K562 (cell line): ENCODE data around the gene UQCC2. TPM values are rescaled to one million over a fixed set of nuclear protein-coding genes. Genes with fewer than 3 reads are reported as not detected.

Experiments
- ATAC-seq: fragments of 200-7000 bp; cut with Tn5 transposase; 3 replicates; pipeline ENCODE4 v1.9.1; 2020; ENCODE audit warnings: moderate library complexity
- BruUV-seq: library from RNA; stranded (reverse); fragments of 400-500 nt; replicated peaks from 2 replicates; lab custom pipeline; 2021; lab: Mats Ljungman, UMichigan
- CTCF ChIA-PET: fragments of 300-600 bp; formaldehyde crosslinking; extraction: SDS; loops from one replicate; lab custom pipeline; 2021; ENCODE audit warnings: low intra/inter-chr PET ratio; lab: Yijun Ruan, JAX
- POLR2A ChIA-PET: fragments of 300-600, 350-650 bp; sonication (Branson Sonifier 250); formaldehyde crosslinking; extraction: SDS; loops from one replicate; lab custom pipeline; 2021; ENCODE audit warnings: antibody characterized with exemption, inconsistent platforms; lab: Yijun Ruan, JAX
- DNase-seq, 4 experiments: peaks; one replicate each; pipeline versions ENCODE4 v3.0.0 to v3.0.0-alpha.2; 2011 to 2018; ENCODE audit warnings: low spot score in 3 of 4, mixed read lengths in 3 of 4; ENCODE audit errors: extremely low read depth in 1 of 4
- FAIRE-seq: peaks from 2 replicates; lab custom pipeline; 2011; peaks lifted over from hg19 to GRCh38; lab: Jason Lieb, UNC
- H2AFZ ChIP-seq: 2 replicates; pipeline ENCODE4 v1.6.0; 2011; ENCODE audit warnings: low read depth, low read length, control low read depth, inconsistent platforms
- H3K27ac ChIP-seq: fragments of 200-600 bp; 3 replicates; pipeline ENCODE4 v1.8.0; 2011; ENCODE audit warnings: low read depth, mild to moderate bottlenecking, control low read depth, inconsistent platforms, low read length, moderate library complexity, mixed read lengths; ENCODE audit errors: extremely low read depth
- H3K27me3 ChIP-seq, 2 experiments: fragments of 300-600 bp in 1 of 2; 2 replicates in 1 of 2; 3 replicates in 1 of 2; pipeline versions ENCODE4 v1.6.0 to v1.8.0; 2011; ENCODE audit warnings: inconsistent platforms in 2 of 2, low read length in 2 of 2, mild to moderate bottlenecking in 1 of 2, mixed read lengths in 1 of 2, moderate library complexity in 1 of 2; ENCODE audit not compliant: control insufficient read depth in 2 of 2, insufficient read depth in 2 of 2
- H3K36me3 ChIP-seq: fragments of 300-600 bp; 3 replicates; pipeline ENCODE4 v1.8.0; 2011; ENCODE audit warnings: mild to moderate bottlenecking, low read length, inconsistent platforms; ENCODE audit not compliant: control insufficient read depth, insufficient read depth
- H3K4me1 ChIP-seq, 2 experiments: fragments of 200-600 bp in 1 of 2; replicated peaks in 1 of 2; 2 replicates in 1 of 2; 3 replicates in 1 of 2; pipeline versions ENCODE4 v1.5.1 to v1.8.0; 2011; ENCODE audit warnings: inconsistent platforms in 2 of 2, low read length in 2 of 2, mild to moderate bottlenecking in 1 of 2, mixed read lengths in 1 of 2, moderate library complexity in 1 of 2; ENCODE audit not compliant: control insufficient read depth in 2 of 2, insufficient read depth in 2 of 2
- H3K4me2 ChIP-seq: 2 replicates; pipeline ENCODE4 v1.6.1; 2011; ENCODE audit warnings: low read length, control low read depth, inconsistent platforms, mixed read lengths; ENCODE audit not compliant: insufficient read depth
- H3K4me3 ChIP-seq: fragments of 200-600 bp; sonication (generic), shearing (Covaris generic); 2 replicates; pipeline ENCODE4 v1.5.1; 2016; ENCODE audit warnings: control low read depth, inconsistent platforms
- H3K79me2 ChIP-seq: fragments of 200-600 bp; 3 replicates; pipeline ENCODE4 v1.8.0; 2011; ENCODE audit warnings: low read length, inconsistent platforms; ENCODE audit not compliant: control insufficient read depth, insufficient read depth
- H3K9ac ChIP-seq, 2 experiments: 2 replicates each; pipeline versions ENCODE4 v1.6.0 to v1.6.1; 2011; ENCODE audit warnings: low read depth in 2 of 2, low read length in 2 of 2, control low read depth in 1 of 2, inconsistent platforms in 1 of 2, mild to moderate bottlenecking in 1 of 2, mixed read lengths in 1 of 2; ENCODE audit not compliant: insufficient read depth in 1 of 2
- H3K9me1 ChIP-seq: one replicate; pipeline ENCODE4 v1.6.0; 2011; ENCODE audit warnings: inconsistent platforms, mild to moderate bottlenecking, low read length, moderate library complexity; ENCODE audit not compliant: control insufficient read depth, insufficient read depth
- H3K9me3 ChIP-seq: replicated peaks from 2 replicates; pipeline ENCODE4 v1.5.1; 2011; ENCODE audit warnings: low read depth, low read length, inconsistent platforms; ENCODE audit not compliant: control insufficient read depth, insufficient read depth
- H4K20me1 ChIP-seq: replicated peaks from 2 replicates; pipeline ENCODE4 v1.6.1; 2011; ENCODE audit warnings: low read length, inconsistent platforms, mixed read lengths; ENCODE audit not compliant: control insufficient read depth, insufficient read depth
- ARID2 ChIP-seq: fragments of 450-650 bp; IDR thresholded peaks from 2 replicates; pipeline ENCODE4 v1.6.1; 2017; ENCODE audit warnings: antibody characterized with exemption, mild to moderate bottlenecking
- FOXM1 ChIP-seq, 2 experiments: fragments of 450-650 bp in 1 of 2; sonication (generic) in 1 of 2; formaldehyde crosslinking in 1 of 2; IDR thresholded peaks; 2 replicates each; pipeline versions ENCODE4 v1.6.1 to v1.9.0; 2017 to 2022; ENCODE audit warnings: low read depth in 2 of 2, mild to moderate bottlenecking in 2 of 2, missing genetic modification reagents in 1 of 2, moderate library complexity in 1 of 2
- HSF4 ChIP-seq: fragments of 250-450 bp; sonication (Bioruptor Pico); IDR thresholded peaks from 2 replicates; pipeline ENCODE4 v2.1.2; 2022; ENCODE audit warnings: mild to moderate bottlenecking, moderate library complexity, borderline replicate concordance
- NRF1 ChIP-seq, 2 experiments: fragments of 450-650 bp; IDR thresholded peaks in 1 of 2; conservative IDR thresholded peaks in 1 of 2; 2 replicates each; pipeline ENCODE4 v1.6.1; 2014; ENCODE audit warnings: mild to moderate bottlenecking in 2 of 2
- POLR2G ChIP-seq: fragments of 200-400 bp; formaldehyde crosslinking; IDR thresholded peaks from 2 replicates; pipeline ENCODE4 v1.6.1; 2017; ENCODE audit warnings: low read depth, mild to moderate bottlenecking, antibody characterized with exemption, low read length, moderate library complexity
- PPARD ChIP-seq: fragments of 250-450 bp; sonication (Bioruptor Pico); IDR thresholded peaks from 2 replicates; pipeline ENCODE4 v1.8.0; 2022; ENCODE audit warnings: inconsistent platforms, mild to moderate bottlenecking, moderate library complexity
- SMAD2 ChIP-seq: fragments of 150-350 bp; IDR thresholded peaks from 2 replicates; pipeline ENCODE4 v1.6.1; 2014; ENCODE audit warnings: low read depth, mild to moderate bottlenecking, low read length
- SNRNP70 ChIP-seq: fragments of 200-400 bp; formaldehyde crosslinking; optimal IDR thresholded peaks from 2 replicates; pipeline ENCODE3; 2017; ENCODE audit warnings: low read depth, low read length
- TAF7 ChIP-seq: fragments of 450-650 bp; IDR thresholded peaks from 2 replicates; pipeline ENCODE4 v1.6.1; 2016; ENCODE audit warnings: missing genetic modification characterization, missing compliant biosample characterization
- TCFL5 ChIP-seq: fragments of 250-450 bp; sonication (Bioruptor Pico); conservative IDR thresholded peaks from 2 replicates; pipeline ENCODE4 v1.6.1; 2021; ENCODE audit warnings: mild to moderate bottlenecking, moderate library complexity, matching md5 sums
- ZFP36 ChIP-seq: fragments of 150-350 bp; IDR thresholded peaks from 2 replicates; pipeline ENCODE4 v1.6.1; 2018; ENCODE audit warnings: low read length, low read depth; ENCODE audit not compliant: partially characterized antibody
- ZNF23 ChIP-seq: fragments of 250-450 bp; sonication (Bioruptor Pico); IDR thresholded peaks from 2 replicates; pipeline ENCODE4 v1.4.0; 2020; ENCODE audit warnings: mild to moderate bottlenecking
- WGBS: fragments of 100-300 bp; shearing (Covaris generic); methylation state at CpG from one replicate; pipeline ENCODE4 v1.1.6; 2016; ENCODE audit warnings: low coverage, mixed read lengths; ENCODE audit not compliant: insufficient coverage; ENCODE audit errors: missing lambda C conversion rate; 5-methylcytosine and 5-hydroxymethylcytosine counted together
- in situ Hi-C: fragments of 300-500 bp; cut with MboI; formaldehyde crosslinking; loops from 4 replicates; pipeline ENCODE4 v1.15.0; 2018; ENCODE audit warnings: inconsistent platforms, mixed read lengths
- intact Hi-C: fragments of 100-400 bp; cut with micrococcal nuclease; formaldehyde crosslinking; loops from 2 replicates; pipeline ENCODE4 v1.14.2; 2022
- polyA plus RNA-seq, 8 experiments: library from polyadenylated mRNA; depleted of rRNA in 4 of 8; stranded (reverse) in 5 of 8; unstranded in 3 of 8; fragments of >200 nt; fragmentation: Nextera tagmentation in 2 of 8; fragmentation: Illumina TruSeq in 1 of 8; extraction: Ambion mirVana in 2 of 8; extraction: Trizol in 1 of 8; gene quantifications; 2 replicates each; pipeline versions ENCODE4 v1.2.1 to v1.2.3, GENCODE V29; 2011 to 2014; ENCODE audit warnings: inconsistent platforms in 1 of 8, missing spikeins in 1 of 8
- total RNA-seq, 7 experiments: library from RNA; depleted of rRNA in 6 of 7; stranded (reverse); fragments of >200 nt in 6 of 7; fragmentation: Illumina TruSeq in 2 of 7; extraction: Trizol in 2 of 7; gene quantifications; 2 replicates each; pipeline versions ENCODE4 v1.2.1 to v1.2.3, GENCODE V29; 2011 to 2021; ENCODE audit warnings: low replicate concordance in 1 of 7
- TF ChIP-seq, protein P1 (sequence below): fragments of 150-350 bp; IDR thresholded peaks from 2 replicates; pipeline ENCODE4 v1.6.1; 2014; ENCODE audit warnings: low read depth, mild to moderate bottlenecking, low read length, borderline replicate concordance

UQCC2 gene
- total and polyA plus RNA-seq, 9 of the 15 experiments (the other 6 are each of a cell fraction or from before 2014, with no cell fraction given): 58.5 to 927 (median 158) TPM

DNA sequence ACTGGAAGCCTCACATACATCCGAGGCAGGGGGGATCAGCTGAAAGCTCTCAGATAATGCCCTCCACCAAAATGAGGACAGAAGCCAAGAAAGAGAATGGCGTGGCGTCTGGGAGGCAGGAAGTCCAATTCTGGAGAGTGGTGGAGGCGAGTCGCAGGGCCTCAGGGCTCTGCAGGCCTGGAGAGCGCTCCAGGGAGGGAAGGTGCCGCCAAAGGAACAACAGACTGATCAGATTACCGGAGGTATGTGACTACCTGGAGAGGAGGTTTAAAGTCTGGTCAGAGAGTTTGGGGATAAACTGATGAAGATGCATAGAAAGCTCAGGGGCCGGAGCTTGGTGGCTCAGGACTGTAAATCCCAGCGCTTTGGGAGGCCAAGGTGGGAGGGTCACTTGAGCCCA lies 46.4 kb upstream of the UQCC2 start:
- Histone ChIP-seq H3K4me1 (peaks cover 0 to 19% of the 10 kb centered on the region in 2 experiments; a peak in 2 of 5 replicates), H3K9me1 (no peaks in the 10 kb centered on the region), H3K9me3 (no peaks in the 10 kb centered on the region), H3K4me2 (no peak overlapping the region), H4K20me1 (0 out of 2 replicates have a peak, but pooled peaks cover 6% of the 10 kb centered on the region), H3K4me3 (no peak overlapping the region), H3K27ac (no peak overlapping the region), H3K9ac (no peak overlapping the region), H3K27me3 (peaks cover 37 to 57% of the 10 kb centered on the region in 2 experiments), H3K79me2 (no peaks in the 10 kb centered on the region), H3K36me3 (no peaks in the 10 kb centered on the region), H2AFZ (no peak overlapping the region)
- in situ Hi-C loops: no loop called here
- BruUV-seq: no TSS peak
- ChIA-PET POLR2A (interaction anchor here (1.1 kb wide), 1 partner anchor 47 kb away, joined by 3 read pairs; the partner anchor contains the start of gene UQCC2), CTCF (no interaction called here)
- TF ChIP-seq HSF4: no peak
- TF ChIP-seq PPARD (CRISPR knock-in tag): no peak
- no peak for TF ChIP-seq SMAD2
- TF ChIP-seq TAF7 (tag): no peak
- ATAC-seq (no peak), FAIRE-seq (no peak), DNase-seq (no peak)
- 1% methylated on average over 10 of the region's 10 CpGs for WGBS
- intact Hi-C loops: no loop called here

DNA sequence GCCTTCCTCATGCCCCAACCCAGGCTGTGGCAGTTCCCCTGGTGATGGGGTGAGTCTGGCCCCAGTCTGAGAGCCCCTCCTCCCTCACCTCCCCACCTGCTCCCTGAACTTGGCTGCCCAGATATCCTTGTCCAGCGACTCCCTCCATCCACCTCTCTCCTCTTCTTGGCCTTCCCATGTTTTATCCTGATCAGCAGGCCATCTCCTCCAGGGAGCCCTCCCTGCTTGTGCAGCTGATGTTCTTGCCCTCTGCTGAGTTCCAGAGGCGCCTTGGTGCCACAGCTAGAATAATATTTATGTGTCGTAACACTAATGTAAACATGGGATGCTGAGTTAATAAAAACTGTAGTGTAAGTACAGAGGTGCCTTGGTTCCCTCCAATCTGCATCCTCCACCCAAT lies 45.6 kb upstream of the UQCC2 start:
- Histone ChIP-seq H3K9me3 (no peaks in the 10 kb centered on the region), H3K36me3 (no peaks in the 10 kb centered on the region), H3K79me2 (no peaks in the 10 kb centered on the region), H2AFZ (no peak overlapping the region), H3K27me3 (peaks cover 37 to 57% of the 10 kb centered on the region in 2 experiments), H3K27ac (no peak overlapping the region), H3K9me1 (no peaks in the 10 kb centered on the region), H3K4me2 (no peak overlapping the region), H3K4me1 (peaks cover 0 to 14% of the 10 kb centered on the region in 2 experiments; a peak in 2 of 5 replicates), H3K4me3 (no peak overlapping the region), H4K20me1 (0 out of 2 replicates have a peak, but pooled peaks cover 3% of the 10 kb centered on the region), H3K9ac (no peak overlapping the region)
- no TSS peak for BruUV-seq
- DNase-seq (no peak), FAIRE-seq (no peak), ATAC-seq (no peak)
- CTCF ChIA-PET: no interaction called here
- TF ChIP-seq ZNF23 (CRISPR knock-in tag) (no peak), FOXM1 (IDR thresholded peaks at IDR 0.05; ENCODE audit: low read depth) (no peak), FOXM1 (CRISPR knock-in tag; IDR thresholded peaks at IDR 0.05; ENCODE audit: low read depth) (no peak), TCFL5 (CRISPR knock-in tag) (no peak), ZFP36 (peak; percentile 85), SNRNP70 (no peak), NRF1 (conservative IDR thresholded peaks at IDR 0.05 in 1 of 2, IDR thresholded peaks at IDR 0.05 in 1 of 2) (no peak), POLR2G (no peak), ARID2 (no peak)
- TF ChIP-seq, protein P1, sequence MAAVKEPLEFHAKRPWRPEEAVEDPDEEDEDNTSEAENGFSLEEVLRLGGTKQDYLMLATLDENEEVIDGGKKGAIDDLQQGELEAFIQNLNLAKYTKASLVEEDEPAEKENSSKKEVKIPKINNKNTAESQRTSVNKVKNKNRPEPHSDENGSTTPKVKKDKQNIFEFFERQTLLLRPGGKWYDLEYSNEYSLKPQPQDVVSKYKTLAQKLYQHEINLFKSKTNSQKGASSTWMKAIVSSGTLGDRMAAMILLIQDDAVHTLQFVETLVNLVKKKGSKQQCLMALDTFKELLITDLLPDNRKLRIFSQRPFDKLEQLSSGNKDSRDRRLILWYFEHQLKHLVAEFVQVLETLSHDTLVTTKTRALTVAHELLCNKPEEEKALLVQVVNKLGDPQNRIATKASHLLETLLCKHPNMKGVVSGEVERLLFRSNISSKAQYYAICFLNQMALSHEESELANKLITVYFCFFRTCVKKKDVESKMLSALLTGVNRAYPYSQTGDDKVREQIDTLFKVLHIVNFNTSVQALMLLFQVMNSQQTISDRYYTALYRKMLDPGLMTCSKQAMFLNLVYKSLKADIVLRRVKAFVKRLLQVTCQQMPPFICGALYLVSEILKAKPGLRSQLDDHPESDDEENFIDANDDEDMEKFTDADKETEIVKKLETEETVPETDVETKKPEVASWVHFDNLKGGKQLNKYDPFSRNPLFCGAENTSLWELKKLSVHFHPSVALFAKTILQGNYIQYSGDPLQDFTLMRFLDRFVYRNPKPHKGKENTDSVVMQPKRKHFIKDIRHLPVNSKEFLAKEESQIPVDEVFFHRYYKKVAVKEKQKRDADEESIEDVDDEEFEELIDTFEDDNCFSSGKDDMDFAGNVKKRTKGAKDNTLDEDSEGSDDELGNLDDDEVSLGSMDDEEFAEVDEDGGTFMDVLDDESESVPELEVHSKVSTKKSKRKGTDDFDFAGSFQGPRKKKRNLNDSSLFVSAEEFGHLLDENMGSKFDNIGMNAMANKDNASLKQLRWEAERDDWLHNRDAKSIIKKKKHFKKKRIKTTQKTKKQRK: no peak
- intact Hi-C loops (no loop called here), in situ Hi-C loops (no loop called here)
- POLR2A ChIA-PET: no interaction called here
- WGBS: 0% methylated on average over 3 of the region's 3 CpGs
